Measurements from ENCODE around the gene SSNA1.

SSNA1 gene

DNA sequence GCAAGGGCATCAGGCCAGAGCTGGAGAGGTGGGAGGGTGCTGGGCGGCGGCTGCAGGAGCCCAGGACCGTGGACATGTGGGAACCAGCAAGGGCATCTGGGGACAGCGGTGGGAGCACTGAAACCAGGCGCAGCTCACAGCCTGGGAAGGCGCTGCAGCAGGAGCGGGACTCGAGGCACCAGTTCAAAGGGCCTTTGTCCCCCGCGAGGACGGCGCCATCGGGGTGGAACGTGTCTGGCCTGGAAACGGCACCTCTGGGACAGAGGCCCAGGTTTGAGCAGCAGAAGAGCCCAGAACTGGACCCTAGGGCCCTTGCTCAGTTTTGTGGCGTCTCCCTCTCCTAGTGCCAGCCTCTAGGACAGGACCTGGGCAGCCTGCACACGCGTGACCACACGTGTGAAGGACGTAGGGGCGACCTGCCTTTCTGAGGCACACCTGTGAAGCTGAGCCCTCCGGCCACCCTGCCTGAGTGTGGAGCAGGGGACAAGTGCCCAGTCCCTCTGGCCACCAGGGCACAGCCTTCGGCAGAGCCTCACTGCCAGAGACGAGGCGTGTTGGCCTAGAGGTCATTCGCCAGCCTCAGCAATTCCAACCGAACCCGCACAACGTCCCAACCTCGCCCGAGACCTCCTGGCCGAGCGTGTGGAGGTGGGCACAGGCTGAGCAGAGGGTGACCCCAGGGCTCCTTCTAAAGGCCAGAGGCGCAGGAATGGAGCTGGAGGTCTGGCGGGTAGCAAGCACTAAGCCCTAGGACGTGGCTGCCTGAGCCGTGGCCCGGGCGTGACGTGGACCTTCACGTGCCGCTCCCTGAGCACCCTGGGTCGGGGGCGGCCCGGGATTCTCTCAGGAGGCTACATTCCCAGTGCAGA is 14.4 kb upstream of the SSNA1 start:
- TF ChIP-seq, protein P1, sequence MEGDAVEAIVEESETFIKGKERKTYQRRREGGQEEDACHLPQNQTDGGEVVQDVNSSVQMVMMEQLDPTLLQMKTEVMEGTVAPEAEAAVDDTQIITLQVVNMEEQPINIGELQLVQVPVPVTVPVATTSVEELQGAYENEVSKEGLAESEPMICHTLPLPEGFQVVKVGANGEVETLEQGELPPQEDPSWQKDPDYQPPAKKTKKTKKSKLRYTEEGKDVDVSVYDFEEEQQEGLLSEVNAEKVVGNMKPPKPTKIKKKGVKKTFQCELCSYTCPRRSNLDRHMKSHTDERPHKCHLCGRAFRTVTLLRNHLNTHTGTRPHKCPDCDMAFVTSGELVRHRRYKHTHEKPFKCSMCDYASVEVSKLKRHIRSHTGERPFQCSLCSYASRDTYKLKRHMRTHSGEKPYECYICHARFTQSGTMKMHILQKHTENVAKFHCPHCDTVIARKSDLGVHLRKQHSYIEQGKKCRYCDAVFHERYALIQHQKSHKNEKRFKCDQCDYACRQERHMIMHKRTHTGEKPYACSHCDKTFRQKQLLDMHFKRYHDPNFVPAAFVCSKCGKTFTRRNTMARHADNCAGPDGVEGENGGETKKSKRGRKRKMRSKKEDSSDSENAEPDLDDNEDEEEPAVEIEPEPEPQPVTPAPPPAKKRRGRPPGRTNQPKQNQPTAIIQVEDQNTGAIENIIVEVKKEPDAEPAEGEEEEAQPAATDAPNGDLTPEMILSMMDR (IDR thresholded peaks at IDR 0.05; ENCODE audit: low read depth, low read length, missing control alignments): no peak
- in situ Hi-C loops (cut with HindIII; ENCODE audit: low sequenced_read_pairs): no loop called here
- no peak overlapping the region for H3K4me3 ChIP-seq (ENCODE audit: low read depth, low read length)
- no peak for DNase-seq (ENCODE audit: low read depth)

DNA sequence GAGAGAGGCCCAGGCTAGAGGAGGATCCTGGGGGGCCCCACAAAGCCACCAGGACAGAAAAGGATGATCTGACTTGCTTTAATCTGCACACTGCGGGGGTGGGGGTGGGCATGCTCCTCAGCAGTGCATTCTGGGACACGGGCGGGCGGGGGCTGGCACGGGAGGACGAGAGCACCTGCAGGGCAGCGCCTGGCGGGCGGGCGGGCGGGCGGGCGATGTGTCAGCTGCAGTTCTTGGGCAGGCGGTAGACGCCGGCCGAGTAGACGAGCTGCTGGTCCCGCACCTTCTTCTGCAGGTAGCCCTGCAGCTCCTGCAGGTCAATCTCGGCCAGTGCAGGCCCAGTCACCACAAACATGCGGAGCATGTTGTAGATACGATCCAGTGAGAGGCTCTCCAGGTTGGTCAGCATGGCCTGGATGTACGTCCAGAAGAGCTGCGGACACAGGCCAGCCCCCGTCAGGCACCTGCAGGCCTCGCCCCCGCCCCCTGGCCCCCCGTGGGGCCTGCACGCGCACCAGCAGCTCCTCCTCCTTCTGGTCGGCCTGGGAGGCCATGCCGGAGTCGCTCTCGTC is 13.7 kb upstream of the SSNA1 start:
- in situ Hi-C loops (cut with HindIII; ENCODE audit: low sequenced_read_pairs): no loop called here
- TF ChIP-seq, protein P1 (IDR thresholded peaks at IDR 0.05; ENCODE audit: low read depth, low read length, missing control alignments): no peak
- DNase-seq (ENCODE audit: low read depth): no peak
- H3K4me3 ChIP-seq (ENCODE audit: low read depth, low read length): no peak overlapping the region

DNA sequence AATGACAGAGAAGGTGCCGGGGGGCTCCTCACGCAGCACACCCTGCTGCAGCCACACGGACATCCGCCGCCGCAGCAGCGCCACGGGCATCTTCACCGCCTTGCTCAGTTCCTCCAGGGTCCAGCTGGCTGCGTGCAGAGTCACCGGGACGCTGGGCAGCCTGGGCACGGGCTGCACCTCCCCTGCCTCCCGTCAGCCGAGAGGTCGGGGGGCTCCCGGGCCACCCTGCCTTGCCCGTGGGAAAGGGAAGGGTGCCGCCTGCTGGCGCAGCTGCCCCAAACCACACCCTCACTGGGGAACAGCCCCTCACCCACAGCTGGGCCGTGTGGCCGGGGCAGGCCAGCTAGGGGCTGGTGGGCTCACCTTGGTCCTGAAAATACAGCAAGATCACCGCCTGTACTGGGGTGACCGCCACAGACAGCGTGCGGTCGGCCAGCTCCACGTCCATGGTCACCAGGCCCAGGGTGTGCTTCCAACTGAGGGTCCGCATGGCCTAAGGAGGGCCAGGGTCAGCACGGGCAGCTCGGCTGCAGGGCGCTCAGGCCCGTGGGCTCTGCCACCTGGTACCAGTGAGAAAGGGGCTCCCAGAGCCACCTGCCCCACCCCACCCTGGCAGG is 13.0 kb upstream of the SSNA1 start:
- TF ChIP-seq, protein P1 (IDR thresholded peaks at IDR 0.05; ENCODE audit: low read depth, low read length, missing control alignments): peak; percentile 20
- in situ Hi-C loops (cut with HindIII; ENCODE audit: low sequenced_read_pairs): no loop called here
- H3K4me3 ChIP-seq (ENCODE audit: low read depth, low read length): no peak overlapping the region
- DNase-seq (ENCODE audit: low read depth): no peak

DNA sequence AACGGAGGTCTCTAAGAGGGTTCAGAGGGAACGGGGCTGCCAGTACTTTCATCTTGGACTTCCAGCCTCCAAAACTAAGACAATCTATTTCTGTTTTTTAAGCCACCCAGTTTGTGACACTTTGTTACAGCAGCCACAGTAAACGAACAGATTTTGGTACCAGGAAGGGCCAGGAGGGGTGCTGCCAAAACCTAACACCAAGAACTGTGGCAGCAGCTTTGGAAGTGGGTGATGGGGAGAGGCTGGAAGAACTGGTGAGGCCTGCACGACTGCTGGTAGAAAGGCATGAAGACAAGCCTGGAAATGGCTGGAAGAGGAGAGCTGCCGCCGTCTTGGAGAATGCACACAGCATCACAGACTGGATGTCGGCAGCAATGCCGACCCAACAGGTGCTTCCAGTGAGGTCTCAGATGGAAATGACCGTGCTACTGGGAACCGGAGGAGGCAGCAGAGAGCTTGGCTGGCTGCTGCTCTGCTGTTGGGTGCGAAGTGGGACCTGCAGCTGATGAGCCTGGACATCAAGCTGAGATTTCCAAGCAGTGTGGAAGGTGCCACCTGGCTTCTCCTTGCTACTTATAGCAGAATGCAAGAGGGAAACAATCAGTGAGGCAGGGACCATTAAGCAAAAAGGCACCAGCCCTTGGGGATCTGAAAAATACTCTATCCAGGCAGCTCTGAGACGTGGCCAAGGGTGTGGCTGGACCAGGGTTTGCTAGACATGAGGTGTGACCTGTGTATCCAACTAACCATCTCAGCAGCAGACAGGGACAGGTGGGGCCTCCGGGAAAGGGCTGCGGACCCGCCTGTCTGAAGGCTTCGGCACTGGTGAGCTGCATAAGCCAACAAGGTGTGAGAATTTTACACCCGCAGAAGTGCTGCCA is 11.9 kb upstream of the SSNA1 start:
- DNase-seq (ENCODE audit: low read depth): no peak
- in situ Hi-C loops (cut with HindIII; ENCODE audit: low sequenced_read_pairs): no loop called here
- H3K4me3 ChIP-seq (ENCODE audit: low read depth, low read length): no peak overlapping the region
- TF ChIP-seq, protein P1 (IDR thresholded peaks at IDR 0.05; ENCODE audit: low read depth, low read length, missing control alignments): peak; percentile 66

DNA sequence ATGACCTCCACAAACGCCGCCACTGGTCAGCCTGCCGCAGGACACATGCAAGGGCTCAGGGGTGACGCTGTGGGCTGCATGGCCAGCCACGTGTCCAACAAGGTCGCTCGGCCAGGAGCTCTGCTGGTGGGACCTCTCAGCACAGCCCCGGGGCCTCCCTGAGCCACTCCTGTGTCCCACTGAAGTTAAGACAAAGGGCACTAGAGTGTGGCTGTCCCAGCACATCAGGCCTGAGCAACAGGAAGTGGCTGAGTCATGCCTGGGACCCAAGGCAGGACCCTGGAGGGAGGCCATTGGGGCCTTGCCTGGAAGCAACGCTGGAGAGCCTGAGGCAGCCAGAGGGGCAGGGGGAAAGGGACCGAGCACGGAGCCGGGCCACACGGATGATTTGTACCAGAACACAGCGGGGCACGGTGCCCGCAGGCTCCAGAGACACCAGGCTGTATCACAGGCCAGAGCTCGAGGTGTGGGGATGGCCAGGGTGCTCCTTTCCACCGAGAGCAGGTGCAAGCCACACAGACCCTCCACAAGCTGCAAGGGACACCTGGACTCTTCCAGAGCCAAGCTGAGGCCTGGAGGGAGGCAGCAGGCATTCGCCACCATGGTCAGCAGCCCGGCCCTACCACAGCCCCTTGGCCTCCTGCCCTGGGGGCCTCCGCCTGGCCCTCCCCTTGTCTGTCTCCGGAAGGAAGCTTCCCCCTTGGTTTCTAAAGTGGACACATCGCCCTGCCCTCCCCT is 10.1 kb upstream of the SSNA1 start:
- in situ Hi-C loops (cut with HindIII; ENCODE audit: low sequenced_read_pairs): no loop called here
- no peak for DNase-seq (ENCODE audit: low read depth)
- TF ChIP-seq, protein P1 (IDR thresholded peaks at IDR 0.05; ENCODE audit: low read depth, low read length, missing control alignments): no peak
- H3K4me3 ChIP-seq (ENCODE audit: low read depth, low read length): no peak overlapping the region

Data from astrocyte of the cerebellum (primary cell).